Peyer's patch (tissue), 4 donors: Measurements from ENCODE around the gene ATP9A.

ENCODE experiments used
- POLR2A ChIP-seq, 2 donors: fragments of 450-650 bp; IDR thresholded peaks; one replicate each; pipeline ENCODE4 v1.5.1; 2017; ENCODE audit warnings: antibody characterized with exemption in 2 of 2, mild to moderate bottlenecking in 2 of 2, moderate library complexity in 2 of 2
- TF ChIP-seq, protein P1 (sequence below), 6 experiments: fragments of 450-650 bp in 4 of 6; fragments of 200-600 bp in 2 of 6; sonication (generic) in 1 of 6; IDR thresholded peaks; one replicate each; pipeline ENCODE4 v1.5.1; 2017 to 2019; ENCODE audit warnings: antibody characterized with exemption in 6 of 6, mild to moderate bottlenecking in 3 of 6, moderate library complexity in 1 of 6

DNA sequence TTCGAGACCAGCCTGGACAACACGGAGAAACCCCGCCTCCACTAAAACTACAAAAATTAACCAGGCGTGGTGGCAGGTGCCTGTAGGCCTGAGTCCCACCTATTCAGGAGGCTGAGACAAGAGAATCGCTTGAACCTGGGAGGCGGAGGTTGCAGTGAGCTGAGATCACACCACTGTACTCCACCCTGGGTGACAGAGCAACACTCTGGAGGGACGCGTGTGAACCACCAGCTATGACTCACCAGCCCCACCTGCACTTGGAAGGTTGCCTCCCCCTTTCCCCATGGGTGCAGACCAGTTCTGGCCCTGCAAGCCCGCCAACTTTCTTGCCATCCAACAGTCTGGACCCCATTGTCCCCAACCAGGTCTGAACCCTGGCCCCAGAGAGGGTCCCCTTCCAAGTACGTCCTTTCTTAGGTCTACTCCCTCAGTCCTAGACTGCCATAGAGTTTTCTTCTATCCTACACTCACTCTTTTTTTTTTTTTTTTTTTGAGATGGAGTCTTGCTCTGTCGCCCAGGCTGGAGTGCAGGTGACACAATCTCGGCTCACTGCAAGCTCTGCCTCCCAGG, 29.2 kb downstream of the ATP9A start:
- TF ChIP-seq, protein P1, sequence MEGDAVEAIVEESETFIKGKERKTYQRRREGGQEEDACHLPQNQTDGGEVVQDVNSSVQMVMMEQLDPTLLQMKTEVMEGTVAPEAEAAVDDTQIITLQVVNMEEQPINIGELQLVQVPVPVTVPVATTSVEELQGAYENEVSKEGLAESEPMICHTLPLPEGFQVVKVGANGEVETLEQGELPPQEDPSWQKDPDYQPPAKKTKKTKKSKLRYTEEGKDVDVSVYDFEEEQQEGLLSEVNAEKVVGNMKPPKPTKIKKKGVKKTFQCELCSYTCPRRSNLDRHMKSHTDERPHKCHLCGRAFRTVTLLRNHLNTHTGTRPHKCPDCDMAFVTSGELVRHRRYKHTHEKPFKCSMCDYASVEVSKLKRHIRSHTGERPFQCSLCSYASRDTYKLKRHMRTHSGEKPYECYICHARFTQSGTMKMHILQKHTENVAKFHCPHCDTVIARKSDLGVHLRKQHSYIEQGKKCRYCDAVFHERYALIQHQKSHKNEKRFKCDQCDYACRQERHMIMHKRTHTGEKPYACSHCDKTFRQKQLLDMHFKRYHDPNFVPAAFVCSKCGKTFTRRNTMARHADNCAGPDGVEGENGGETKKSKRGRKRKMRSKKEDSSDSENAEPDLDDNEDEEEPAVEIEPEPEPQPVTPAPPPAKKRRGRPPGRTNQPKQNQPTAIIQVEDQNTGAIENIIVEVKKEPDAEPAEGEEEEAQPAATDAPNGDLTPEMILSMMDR (IDR thresholded peaks at IDR 0.05) = no peak
- TF ChIP-seq POLR2A (IDR thresholded peaks at IDR 0.05) = no peak
